Panc1 (cell line): ENCODE data around the gene STMP1.

Experiments used
- POLR2AphosphoS5 ChIP-seq: IDR thresholded peaks from 2 replicates; pipeline ENCODE4 v1.6.1; 2012; ENCODE audit warnings: mild to moderate bottlenecking, low read depth, low read length, moderate library complexity
- SIN3A ChIP-seq: IDR thresholded peaks from 2 replicates; pipeline ENCODE4 v1.6.1; 2012; ENCODE audit warnings: low read depth, mild to moderate bottlenecking, low read length, moderate library complexity, borderline replicate concordance; ENCODE audit not compliant: insufficient read depth
- TCF7L2 ChIP-seq: IDR thresholded peaks from 2 replicates; pipeline ENCODE4 v1.6.1; 2011; ENCODE audit warnings: mild to moderate bottlenecking, low read depth, low read length, inconsistent platforms
- TF ChIP-seq, protein P1 (sequence below): fragments of 450-650 bp; IDR thresholded peaks from 2 replicates; pipeline ENCODE4 v1.5.1; 2017; ENCODE audit warnings: mild to moderate bottlenecking
- TF ChIP-seq, protein P2 (sequence below), 2 experiments: IDR thresholded peaks; 2 replicates each; pipeline ENCODE4 v1.6.1; 2011 to 2012; ENCODE audit warnings: low read depth in 2 of 2, control low read depth in 1 of 2, low read length in 1 of 2, mild to moderate bottlenecking in 1 of 2, moderate library complexity in 1 of 2; ENCODE audit not compliant: insufficient read depth in 1 of 2

DNA sequence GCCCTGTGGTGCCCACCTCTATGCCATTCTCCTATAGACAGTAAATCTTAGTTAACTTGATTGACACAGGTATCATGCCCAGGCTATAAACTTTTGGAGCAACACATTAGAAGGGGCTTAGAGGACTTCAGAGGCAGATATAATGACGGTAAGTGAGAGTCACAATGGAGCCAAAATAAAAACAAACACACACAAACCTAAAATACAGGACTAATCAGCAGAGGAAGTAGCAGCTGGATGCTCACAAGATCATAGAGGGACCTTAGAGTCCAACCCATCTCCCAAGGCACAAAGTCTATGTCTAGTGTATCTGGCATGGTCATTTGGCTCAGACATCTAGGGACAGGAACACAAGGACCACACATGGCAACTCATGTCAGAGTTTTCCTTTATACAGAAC is 53.4 kb downstream of the STMP1 start:
- no peak for TF ChIP-seq POLR2AphosphoS5
- TF ChIP-seq, protein P1, sequence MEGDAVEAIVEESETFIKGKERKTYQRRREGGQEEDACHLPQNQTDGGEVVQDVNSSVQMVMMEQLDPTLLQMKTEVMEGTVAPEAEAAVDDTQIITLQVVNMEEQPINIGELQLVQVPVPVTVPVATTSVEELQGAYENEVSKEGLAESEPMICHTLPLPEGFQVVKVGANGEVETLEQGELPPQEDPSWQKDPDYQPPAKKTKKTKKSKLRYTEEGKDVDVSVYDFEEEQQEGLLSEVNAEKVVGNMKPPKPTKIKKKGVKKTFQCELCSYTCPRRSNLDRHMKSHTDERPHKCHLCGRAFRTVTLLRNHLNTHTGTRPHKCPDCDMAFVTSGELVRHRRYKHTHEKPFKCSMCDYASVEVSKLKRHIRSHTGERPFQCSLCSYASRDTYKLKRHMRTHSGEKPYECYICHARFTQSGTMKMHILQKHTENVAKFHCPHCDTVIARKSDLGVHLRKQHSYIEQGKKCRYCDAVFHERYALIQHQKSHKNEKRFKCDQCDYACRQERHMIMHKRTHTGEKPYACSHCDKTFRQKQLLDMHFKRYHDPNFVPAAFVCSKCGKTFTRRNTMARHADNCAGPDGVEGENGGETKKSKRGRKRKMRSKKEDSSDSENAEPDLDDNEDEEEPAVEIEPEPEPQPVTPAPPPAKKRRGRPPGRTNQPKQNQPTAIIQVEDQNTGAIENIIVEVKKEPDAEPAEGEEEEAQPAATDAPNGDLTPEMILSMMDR = no peak
- TF ChIP-seq, protein P2, sequence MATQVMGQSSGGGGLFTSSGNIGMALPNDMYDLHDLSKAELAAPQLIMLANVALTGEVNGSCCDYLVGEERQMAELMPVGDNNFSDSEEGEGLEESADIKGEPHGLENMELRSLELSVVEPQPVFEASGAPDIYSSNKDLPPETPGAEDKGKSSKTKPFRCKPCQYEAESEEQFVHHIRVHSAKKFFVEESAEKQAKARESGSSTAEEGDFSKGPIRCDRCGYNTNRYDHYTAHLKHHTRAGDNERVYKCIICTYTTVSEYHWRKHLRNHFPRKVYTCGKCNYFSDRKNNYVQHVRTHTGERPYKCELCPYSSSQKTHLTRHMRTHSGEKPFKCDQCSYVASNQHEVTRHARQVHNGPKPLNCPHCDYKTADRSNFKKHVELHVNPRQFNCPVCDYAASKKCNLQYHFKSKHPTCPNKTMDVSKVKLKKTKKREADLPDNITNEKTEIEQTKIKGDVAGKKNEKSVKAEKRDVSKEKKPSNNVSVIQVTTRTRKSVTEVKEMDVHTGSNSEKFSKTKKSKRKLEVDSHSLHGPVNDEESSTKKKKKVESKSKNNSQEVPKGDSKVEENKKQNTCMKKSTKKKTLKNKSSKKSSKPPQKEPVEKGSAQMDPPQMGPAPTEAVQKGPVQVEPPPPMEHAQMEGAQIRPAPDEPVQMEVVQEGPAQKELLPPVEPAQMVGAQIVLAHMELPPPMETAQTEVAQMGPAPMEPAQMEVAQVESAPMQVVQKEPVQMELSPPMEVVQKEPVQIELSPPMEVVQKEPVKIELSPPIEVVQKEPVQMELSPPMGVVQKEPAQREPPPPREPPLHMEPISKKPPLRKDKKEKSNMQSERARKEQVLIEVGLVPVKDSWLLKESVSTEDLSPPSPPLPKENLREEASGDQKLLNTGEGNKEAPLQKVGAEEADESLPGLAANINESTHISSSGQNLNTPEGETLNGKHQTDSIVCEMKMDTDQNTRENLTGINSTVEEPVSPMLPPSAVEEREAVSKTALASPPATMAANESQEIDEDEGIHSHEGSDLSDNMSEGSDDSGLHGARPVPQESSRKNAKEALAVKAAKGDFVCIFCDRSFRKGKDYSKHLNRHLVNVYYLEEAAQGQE (IDR thresholded peaks at IDR 0.05; ENCODE audit: insufficient read depth in 1 of 2, low read depth in 2 of 2, low read length in 1 of 2) = no peak
- TF ChIP-seq SIN3A = no peak
- no peak for TF ChIP-seq TCF7L2
